ENCODE measurements around the gene CENATAC. TPM values are rescaled to one million over a fixed set of nuclear protein-coding genes. Genes with fewer than 3 reads are reported as not detected.

CENATAC gene
- total and polyA plus RNA-seq, 2 donors (not counting 1 experiment from before 2014, with no cell fraction given): 50.1 to 122 TPM

DNA sequence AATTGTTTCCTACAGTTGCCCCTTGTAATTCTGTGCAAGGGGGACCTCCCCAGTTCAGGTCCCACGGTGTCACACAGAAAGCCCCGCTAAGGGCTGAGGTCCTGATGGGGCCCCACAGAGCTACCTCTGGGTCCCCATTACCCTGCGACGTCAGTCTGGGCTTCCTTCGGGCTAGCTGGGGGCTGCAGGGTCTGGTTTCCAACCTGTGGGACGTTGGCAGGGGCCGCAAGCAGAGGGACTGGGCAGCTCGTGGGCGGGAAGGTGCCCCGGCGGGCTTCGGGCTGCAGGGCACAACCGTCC lies 32.0 kb downstream of the CENATAC start:
- TF ChIP-seq, protein P1, sequence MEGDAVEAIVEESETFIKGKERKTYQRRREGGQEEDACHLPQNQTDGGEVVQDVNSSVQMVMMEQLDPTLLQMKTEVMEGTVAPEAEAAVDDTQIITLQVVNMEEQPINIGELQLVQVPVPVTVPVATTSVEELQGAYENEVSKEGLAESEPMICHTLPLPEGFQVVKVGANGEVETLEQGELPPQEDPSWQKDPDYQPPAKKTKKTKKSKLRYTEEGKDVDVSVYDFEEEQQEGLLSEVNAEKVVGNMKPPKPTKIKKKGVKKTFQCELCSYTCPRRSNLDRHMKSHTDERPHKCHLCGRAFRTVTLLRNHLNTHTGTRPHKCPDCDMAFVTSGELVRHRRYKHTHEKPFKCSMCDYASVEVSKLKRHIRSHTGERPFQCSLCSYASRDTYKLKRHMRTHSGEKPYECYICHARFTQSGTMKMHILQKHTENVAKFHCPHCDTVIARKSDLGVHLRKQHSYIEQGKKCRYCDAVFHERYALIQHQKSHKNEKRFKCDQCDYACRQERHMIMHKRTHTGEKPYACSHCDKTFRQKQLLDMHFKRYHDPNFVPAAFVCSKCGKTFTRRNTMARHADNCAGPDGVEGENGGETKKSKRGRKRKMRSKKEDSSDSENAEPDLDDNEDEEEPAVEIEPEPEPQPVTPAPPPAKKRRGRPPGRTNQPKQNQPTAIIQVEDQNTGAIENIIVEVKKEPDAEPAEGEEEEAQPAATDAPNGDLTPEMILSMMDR (IDR thresholded peaks at IDR 0.05): no peak
- TF ChIP-seq EZH2 (IDR thresholded peaks at IDR 0.05; ENCODE audit: borderline replicate concordance, insufficient read depth, low read depth, low read length, poor library complexity, severe bottlenecking): no peak
- intact Hi-C loops (cut with micrococcal nuclease): loop anchor here (1.0 kb wide), 6 partner anchors 12 to 91 kb away; partner anchors contain the start of genes CENATAC, HINFP, HYOU1 and RPS25
- WGBS (ENCODE audit: insufficient coverage): 11% methylated on average over 13 of the region's 13 CpGs
- Mint-ChIP-seq H3K4me3 (peak overlapping the region; percentile 92), H3K4me1 (peaks cover 20% of the 10 kb centered on the region), H3K27ac (peak overlapping the region; percentile 23), H3K27me3 (no peaks in the 10 kb centered on the region), H3K9me3 (ENCODE audit: insufficient read depth) (no peaks in the 10 kb centered on the region)
- no peaks in the 10 kb centered on the region for H3K27me3 ChIP-seq (replicated peaks in 1 of 4; ENCODE audit: control extremely low read depth in 1 of 4, control insufficient read depth in 3 of 4, insufficient read depth in 4 of 4, low read length in 3 of 4)
- peak overlapping the region; percentile 98 for H2AFZ ChIP-seq (ENCODE audit: insufficient read depth, low read depth, low read length, poor library complexity, severe bottlenecking)
- no peaks in the 10 kb centered on the region for H4K20me1 ChIP-seq (ENCODE audit: control insufficient read depth, insufficient read depth, low read length, poor library complexity, severe bottlenecking)
- H3K4me2 ChIP-seq (replicated peaks; ENCODE audit: low read depth, low read length, poor library complexity, severe bottlenecking): peak overlapping the region; percentile 92
- peaks cover 0 to 11% of the 10 kb centered on the region in 2 experiments for H3K36me3 ChIP-seq (replicated peaks in 1 of 2; ENCODE audit: control extremely low read depth in 1 of 2, control insufficient read depth in 1 of 2, extremely low read depth in 1 of 2, insufficient read depth in 2 of 2, low read length in 1 of 2)
- DNase-seq (no peak), ATAC-seq (ENCODE audit: low read depth) (no peak)
- POLR2A ChIA-PET: interaction anchor here (0.9 to 1.5 kb wide), 3 partner anchors 11 to 72 kb away, joined by 3 to 5 read pairs (median 3); partner anchors contain the start of genes DPAGT1, RPS25 and TRAPPC4
- H3K79me2 ChIP-seq (ENCODE audit: control insufficient read depth, insufficient read depth, low read length): peaks cover 16% of the 10 kb centered on the region
- H3K4me3 ChIP-seq (ENCODE audit: control extremely low read depth in 1 of 5, extremely low read depth in 1 of 5, insufficient read depth in 1 of 5, low read depth in 2 of 5, low read length in 4 of 5): peak overlapping the region in 4 of 5 experiments; percentile 80 to 89 (median 86)
- peak overlapping the region; percentile 85 for H3K9ac ChIP-seq (ENCODE audit: low read length)
- H3K27ac ChIP-seq (ENCODE audit: low read length in 2 of 2): peak overlapping the region in 1 of 2 donors; percentile 74
- peaks cover 4 to 10% of the 10 kb centered on the region in 2 donors for H3K4me1 ChIP-seq (ENCODE audit: control insufficient read depth in 2 of 2, insufficient read depth in 2 of 2, low read length in 2 of 2)
- CTCF ChIA-PET: interaction anchor here (1.1 to 3.2 kb wide), 4 partner anchors 11 to 56 kb away, joined by 3 to 14 read pairs (median 4); partner anchors contain the start of genes RPS25 and TRAPPC4
- H3K9me3 ChIP-seq (ENCODE audit: control extremely low read depth in 1 of 3, control insufficient read depth in 2 of 3, insufficient read depth in 1 of 3, low read length in 2 of 3): no peaks in the 10 kb centered on the region

Measured in B cell (primary cell).